WERI-Rb-1 (cell line): ENCODE measurements around the gene EXOC8.

Source experiments
- DNase-seq: peaks from one replicate; pipeline ENCODE4 v3.0.0-alpha.2; 2020
- H3K27ac ChIP-seq: fragments of 250-450 bp; sonication (Bioruptor Pico); 2 replicates; pipeline ENCODE4 v1.5.1; 2020; ENCODE audit warnings: mild to moderate bottlenecking, moderate library complexity
- H3K27me3 ChIP-seq: fragments of 250-450 bp; sonication (Bioruptor Pico); 2 replicates; pipeline ENCODE4 v1.5.1; 2021; ENCODE audit warnings: mild to moderate bottlenecking, low read depth, moderate library complexity; ENCODE audit not compliant: insufficient read depth, severe bottlenecking
- H3K36me3 ChIP-seq: fragments of 250-450 bp; sonication (Bioruptor Pico); 2 replicates; pipeline ENCODE4 v1.5.1; 2020; ENCODE audit warnings: mild to moderate bottlenecking, moderate library complexity
- H3K4me3 ChIP-seq: 2 replicates; pipeline ENCODE4 v1.5.1; 2011; ENCODE audit warnings: low read depth, mild to moderate bottlenecking, control low read depth, low read length
- H3K9me3 ChIP-seq: fragments of 250-450 bp; sonication (Bioruptor Pico); 2 replicates; pipeline ENCODE4 v1.5.1; 2021; ENCODE audit warnings: mild to moderate bottlenecking, moderate library complexity; ENCODE audit not compliant: severe bottlenecking
- TF ChIP-seq, protein P1 (sequence below): IDR thresholded peaks from 2 replicates; pipeline ENCODE4 v1.5.1; 2011; ENCODE audit warnings: low read depth, mild to moderate bottlenecking, control low read depth, inconsistent platforms, low read length

EXOC8 gene

DNA sequence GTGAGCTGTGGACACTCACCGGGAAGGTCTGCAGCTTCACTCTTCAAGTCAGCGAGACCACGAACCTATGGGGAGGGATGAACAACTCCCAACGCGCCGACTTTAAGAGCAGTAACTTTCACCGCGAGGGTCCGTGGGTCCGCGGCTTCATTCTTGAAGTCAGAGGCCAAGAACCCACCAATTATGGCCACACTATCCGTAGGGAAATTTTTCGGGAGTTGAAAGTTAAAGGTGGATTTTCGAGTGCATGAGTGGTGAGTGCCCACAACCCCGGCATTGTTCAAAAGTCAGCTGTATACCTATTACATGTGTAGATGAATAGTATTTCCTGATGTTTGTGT is 19.7 kb downstream of the EXOC8 start:
- TF ChIP-seq, protein P1, sequence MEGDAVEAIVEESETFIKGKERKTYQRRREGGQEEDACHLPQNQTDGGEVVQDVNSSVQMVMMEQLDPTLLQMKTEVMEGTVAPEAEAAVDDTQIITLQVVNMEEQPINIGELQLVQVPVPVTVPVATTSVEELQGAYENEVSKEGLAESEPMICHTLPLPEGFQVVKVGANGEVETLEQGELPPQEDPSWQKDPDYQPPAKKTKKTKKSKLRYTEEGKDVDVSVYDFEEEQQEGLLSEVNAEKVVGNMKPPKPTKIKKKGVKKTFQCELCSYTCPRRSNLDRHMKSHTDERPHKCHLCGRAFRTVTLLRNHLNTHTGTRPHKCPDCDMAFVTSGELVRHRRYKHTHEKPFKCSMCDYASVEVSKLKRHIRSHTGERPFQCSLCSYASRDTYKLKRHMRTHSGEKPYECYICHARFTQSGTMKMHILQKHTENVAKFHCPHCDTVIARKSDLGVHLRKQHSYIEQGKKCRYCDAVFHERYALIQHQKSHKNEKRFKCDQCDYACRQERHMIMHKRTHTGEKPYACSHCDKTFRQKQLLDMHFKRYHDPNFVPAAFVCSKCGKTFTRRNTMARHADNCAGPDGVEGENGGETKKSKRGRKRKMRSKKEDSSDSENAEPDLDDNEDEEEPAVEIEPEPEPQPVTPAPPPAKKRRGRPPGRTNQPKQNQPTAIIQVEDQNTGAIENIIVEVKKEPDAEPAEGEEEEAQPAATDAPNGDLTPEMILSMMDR, result no peak
- Histone ChIP-seq H3K4me3 (no peak overlapping the region), H3K27ac (no peak overlapping the region), H3K9me3 (peaks cover 5% of the 10 kb centered on the region), H3K36me3 (no peaks in the 10 kb centered on the region), H3K27me3 (no peaks in the 10 kb centered on the region)
- no peak for DNase-seq

DNA sequence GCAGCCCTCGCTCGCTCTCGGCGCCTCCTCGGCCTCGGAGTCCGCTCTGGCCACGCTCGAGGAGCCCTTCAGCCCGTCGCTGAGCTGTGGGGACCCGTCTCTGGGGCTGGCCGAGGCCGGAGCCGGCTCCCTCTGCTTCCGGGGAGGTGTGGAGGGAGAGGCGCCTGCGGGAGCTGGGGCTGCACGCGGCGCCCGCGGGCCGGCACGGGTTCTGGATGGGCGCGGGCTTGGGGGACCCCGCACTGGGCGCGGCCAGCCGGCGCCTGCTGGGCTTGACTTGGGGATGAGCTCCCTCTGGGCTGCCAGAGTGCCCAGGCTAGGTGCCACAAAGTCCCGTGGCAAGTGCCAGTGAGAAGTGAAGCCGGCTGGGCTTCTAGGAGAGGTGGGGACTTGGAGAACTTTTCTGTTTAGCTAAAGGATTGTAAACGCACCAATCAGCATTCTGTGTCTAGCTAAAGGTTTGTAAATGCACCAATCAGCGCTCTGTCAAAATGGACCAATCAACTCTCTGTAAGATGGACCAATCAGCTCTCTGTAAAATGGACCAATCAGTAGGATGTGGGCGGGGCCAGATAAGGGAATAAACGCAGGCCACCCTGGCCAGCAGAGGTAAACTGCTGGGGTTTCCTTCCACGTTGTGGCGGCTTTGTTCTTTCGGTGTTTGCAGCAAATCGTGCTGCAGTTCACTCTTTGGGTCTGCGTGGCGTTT is 20.2 kb downstream of the EXOC8 start:
- H3K4me3 ChIP-seq, result no peak overlapping the region
- DNase-seq, result peak; percentile 5
- H3K27me3 ChIP-seq, result no peaks in the 10 kb centered on the region
- no peak overlapping the region for H3K27ac ChIP-seq
- H3K36me3 ChIP-seq, result no peaks in the 10 kb centered on the region
- TF ChIP-seq, protein P1, result no peak
- H3K9me3 ChIP-seq, result peaks cover 5% of the 10 kb centered on the region

DNA sequence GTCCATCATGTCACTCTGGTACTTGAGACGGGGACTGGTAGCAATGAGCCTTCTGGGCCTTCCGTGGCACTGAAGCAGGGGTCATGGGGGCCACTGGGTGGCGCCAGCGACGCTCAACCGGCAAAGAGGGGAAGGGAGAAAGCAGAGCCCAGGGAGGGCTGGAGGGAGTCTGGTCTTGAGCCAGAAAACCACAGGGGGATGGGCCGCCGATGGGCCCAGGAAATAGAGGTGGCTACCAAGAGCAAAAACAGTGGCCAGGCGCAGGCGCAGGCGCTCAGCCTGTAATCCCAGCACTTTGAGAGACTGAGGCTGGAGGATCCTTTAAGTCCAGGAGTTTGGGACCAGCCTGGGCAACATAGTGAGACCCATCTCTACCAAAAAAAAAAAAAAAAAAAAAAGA is 21.8 kb downstream of the EXOC8 start:
- Histone ChIP-seq H3K27me3 (no peaks in the 10 kb centered on the region), H3K36me3 (no peaks in the 10 kb centered on the region), H3K4me3 (no peak overlapping the region), H3K9me3 (peaks cover 5% of the 10 kb centered on the region), H3K27ac (no peak overlapping the region)
- DNase-seq, result peak; percentile 69
- TF ChIP-seq, protein P1, result peak; percentile 85

DNA sequence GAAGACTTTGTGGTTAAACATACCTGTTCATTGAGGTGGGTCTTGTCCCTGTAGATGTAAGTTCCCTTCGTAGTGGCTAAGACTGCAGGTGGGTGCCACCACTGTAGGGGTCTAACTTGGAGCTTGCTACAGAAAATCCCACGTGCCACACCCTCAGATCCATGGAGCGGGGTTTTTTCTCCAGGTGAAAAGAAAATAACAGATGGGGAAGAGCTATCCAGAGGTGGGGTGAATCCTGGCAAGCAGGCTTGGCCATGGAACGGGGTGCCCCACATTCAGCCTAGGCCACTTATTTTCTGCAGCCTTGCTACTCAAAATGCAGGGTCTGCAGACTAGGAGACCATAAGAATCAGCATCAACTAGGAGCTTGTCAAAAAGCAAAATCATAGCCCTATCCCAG is 24.0 kb downstream of the EXOC8 start:
- DNase-seq, result peak; percentile 2
- H3K27me3 ChIP-seq, result no peaks in the 10 kb centered on the region
- TF ChIP-seq, protein P1, result no peak
- no peak overlapping the region for H3K27ac ChIP-seq
- no peak overlapping the region for H3K4me3 ChIP-seq
- H3K9me3 ChIP-seq, result peaks cover 5% of the 10 kb centered on the region
- H3K36me3 ChIP-seq, result no peaks in the 10 kb centered on the region

DNA sequence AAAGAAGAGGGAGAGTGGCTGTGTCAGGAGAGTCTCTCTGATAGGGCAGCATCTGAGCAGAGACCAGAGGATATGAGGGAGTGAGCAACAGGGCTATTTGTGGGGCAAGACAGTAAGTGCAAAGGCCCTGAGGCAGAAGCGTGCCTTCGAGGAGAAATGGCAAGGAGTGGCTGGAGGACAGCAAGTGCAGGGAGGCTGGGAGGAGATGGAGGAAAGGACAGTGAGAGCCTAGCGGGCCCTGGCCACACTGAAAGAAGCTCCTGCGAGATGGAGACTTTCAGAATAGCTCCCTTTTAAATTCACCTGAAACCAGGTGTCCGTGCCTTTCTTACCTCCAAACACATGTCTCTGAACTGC is 25.2 kb downstream of the EXOC8 start:
- H3K27me3 ChIP-seq, result no peaks in the 10 kb centered on the region
- peaks cover 2% of the 10 kb centered on the region for H3K9me3 ChIP-seq
- DNase-seq, result peak; percentile 2
- no peaks in the 10 kb centered on the region for H3K36me3 ChIP-seq
- TF ChIP-seq, protein P1, result no peak
- no peak overlapping the region for H3K4me3 ChIP-seq
- no peak overlapping the region for H3K27ac ChIP-seq
